ENCODE results near the gene RAB3C.

The RAB3C gene

GRCh38 chr5:58854441-58854840 is 271.6 kb downstream of the RAB3C start:
- no peak for TF ChIP-seq CTCF (IDR thresholded peaks at IDR 0.05; ENCODE audit: low read depth, low read length)
- no peak for DNase-seq (ENCODE audit: low read depth, low spot score)
- no peak overlapping the region for H3K4me3 ChIP-seq (ENCODE audit: low read depth, low read length)
- in situ Hi-C loops (cut with HindIII; ENCODE audit: low sequenced_read_pairs) = no loop called here

- no peak for DNase-seq (ENCODE audit: low read depth, low spot score)
- in situ Hi-C loops (cut with HindIII; ENCODE audit: low sequenced_read_pairs) = no loop called here
- H3K4me3 ChIP-seq (ENCODE audit: low read depth, low read length) = no peak overlapping the region
- TF ChIP-seq CTCF (IDR thresholded peaks at IDR 0.05; ENCODE audit: low read depth, low read length) = no peak
These were observed 273.2 kb downstream of the RAB3C start for GRCh38 chr5:58855851-58856739.

- no peak for DNase-seq (ENCODE audit: low read depth, low spot score)
- in situ Hi-C loops (cut with HindIII; ENCODE audit: low sequenced_read_pairs) = no loop called here
- no peak overlapping the region for H3K4me3 ChIP-seq (ENCODE audit: low read depth, low read length)
- no peak for TF ChIP-seq CTCF (IDR thresholded peaks at IDR 0.05; ENCODE audit: low read depth, low read length)
These were observed 274.7 kb downstream of the RAB3C start for GRCh38 chr5:58857609-58858008.

- no peak overlapping the region for H3K4me3 ChIP-seq (ENCODE audit: low read depth, low read length)
- no peak for TF ChIP-seq CTCF (IDR thresholded peaks at IDR 0.05; ENCODE audit: low read depth, low read length)
- DNase-seq (ENCODE audit: low read depth, low spot score) = no peak
- in situ Hi-C loops (cut with HindIII; ENCODE audit: low sequenced_read_pairs) = no loop called here
These were observed 277.8 kb downstream of the RAB3C start for GRCh38 chr5:58860680-58861079.

GRCh38 chr5:58868931-58869330 is 286.1 kb downstream of the RAB3C start:
- in situ Hi-C loops (cut with HindIII; ENCODE audit: low sequenced_read_pairs) = no loop called here
- no peak for DNase-seq (ENCODE audit: low read depth, low spot score)
- TF ChIP-seq CTCF (IDR thresholded peaks at IDR 0.05; ENCODE audit: low read depth, low read length) = no peak
- H3K4me3 ChIP-seq (ENCODE audit: low read depth, low read length) = no peak overlapping the region

- DNase-seq (ENCODE audit: low read depth, low spot score) = peak; percentile 49
- no peak overlapping the region for H3K4me3 ChIP-seq (ENCODE audit: low read depth, low read length)
- TF ChIP-seq CTCF (IDR thresholded peaks at IDR 0.05; ENCODE audit: low read depth, low read length) = peak; percentile 71
- in situ Hi-C loops (cut with HindIII; ENCODE audit: low sequenced_read_pairs) = no loop called here
These were observed 288.9 kb downstream of the RAB3C start for GRCh38 chr5:58871648-58872242.
